KOPT-K1 (cell line): ENCODE results near the gene COPE.

ENCODE experiments used
- H3K27ac ChIP-seq: fragments of 200-600 bp; sonication (generic); 2 replicates; pipeline ENCODE4 v1.5.1; 2016; ENCODE audit warnings: antibody characterized with exemption, mild to moderate bottlenecking, low read depth, low read length; ENCODE audit not compliant: poor library complexity, severe bottlenecking
- H3K36me3 ChIP-seq: fragments of 200-600 bp; sonication (generic); 2 replicates; pipeline ENCODE4 v1.5.1; 2017; ENCODE audit warnings: antibody characterized with exemption, mild to moderate bottlenecking, low read length, moderate library complexity; ENCODE audit not compliant: insufficient read depth
- H3K9me3 ChIP-seq: fragments of 200-600 bp; sonication (generic); 2 replicates; pipeline ENCODE4 v1.5.1; 2017; ENCODE audit warnings: antibody characterized with exemption, low read length, mild to moderate bottlenecking; ENCODE audit not compliant: insufficient read depth, poor library complexity, severe bottlenecking

The COPE gene

GRCh38 chr19:18875726-18876125 lies 43.5 kb downstream of the COPE start:
- Histone ChIP-seq H3K36me3 (peaks cover 12% of the 10 kb centered on the region; the same call in 1 of the 2 replicates), H3K27ac (no peak overlapping the region), H3K9me3 (peaks cover 8% of the 10 kb centered on the region)

- Histone ChIP-seq H3K36me3 (peaks cover 35% of the 10 kb centered on the region), H3K27ac (no peak overlapping the region), H3K9me3 (peaks cover under 1% of the 10 kb centered on the region)
Measured at GRCh38 chr19:18871543-18871942, 47.6 kb downstream of the COPE start.

- H3K36me3 ChIP-seq: peaks cover 41% of the 10 kb centered on the region
- no peaks in the 10 kb centered on the region for H3K9me3 ChIP-seq
- H3K27ac ChIP-seq: no peak overlapping the region
Measured at GRCh38 chr19:18870531-18871172, 48.5 kb downstream of the COPE start.

- peaks cover 43% of the 10 kb centered on the region for H3K36me3 ChIP-seq
- H3K27ac ChIP-seq: no peak overlapping the region
- H3K9me3 ChIP-seq: no peaks in the 10 kb centered on the region
Measured at GRCh38 chr19:18869781-18870530, 49.2 kb downstream of the COPE start.

- Histone ChIP-seq H3K9me3 (no peaks in the 10 kb centered on the region), H3K36me3 (peaks cover 52% of the 10 kb centered on the region), H3K27ac (no peak overlapping the region)
Measured at GRCh38 chr19:18869023-18869618, 50.1 kb downstream of the COPE start.

- H3K36me3 ChIP-seq: peaks cover 58% of the 10 kb centered on the region
Measured at GRCh38 chr19:18868380-18869022, 50.7 kb downstream of the COPE start.

GRCh38 chr19:18867751-18868150 lies 51.4 kb downstream of the COPE start:
- Histone ChIP-seq H3K9me3 (no peaks in the 10 kb centered on the region), H3K27ac (no peak overlapping the region), H3K36me3 (peaks cover 65% of the 10 kb centered on the region)

More at GRCh38 chr19:18868380-18869022, 50.7 kb downstream of the COPE start:
- Histone ChIP-seq H3K27ac (no peak overlapping the region), H3K9me3 (no peaks in the 10 kb centered on the region)

GRCh38 chr19:18867199-18867598 lies 52.0 kb downstream of the COPE start:
- Histone ChIP-seq H3K36me3 (peaks cover 71% of the 10 kb centered on the region), H3K27ac (no peak overlapping the region), H3K9me3 (no peaks in the 10 kb centered on the region)

- H3K27ac ChIP-seq: no peak overlapping the region
- no peaks in the 10 kb centered on the region for H3K9me3 ChIP-seq
- peaks cover 75% of the 10 kb centered on the region for H3K36me3 ChIP-seq
Measured at GRCh38 chr19:18866800-18867123, 52.4 kb downstream of the COPE start.

- Histone ChIP-seq H3K36me3 (peaks cover 81% of the 10 kb centered on the region), H3K9me3 (no peaks in the 10 kb centered on the region), H3K27ac (no peak overlapping the region)
Measured at GRCh38 chr19:18865973-18866799, 53.0 kb downstream of the COPE start.

GRCh38 chr19:18865106-18865972 lies 53.8 kb downstream of the COPE start:
- no peaks in the 10 kb centered on the region for H3K9me3 ChIP-seq
- H3K36me3 ChIP-seq: peaks cover 82% of the 10 kb centered on the region
- no peak overlapping the region for H3K27ac ChIP-seq

- H3K36me3 ChIP-seq: peaks cover 97% of the 10 kb centered on the region
- no peaks in the 10 kb centered on the region for H3K9me3 ChIP-seq
- no peak overlapping the region for H3K27ac ChIP-seq
Measured at GRCh38 chr19:18863843-18864362, 55.3 kb downstream of the COPE start.

GRCh38 chr19:18862976-18863842 lies 56.0 kb downstream of the COPE start:
- Histone ChIP-seq H3K36me3 (peaks cover 100% of the 10 kb centered on the region), H3K27ac (no peak overlapping the region), H3K9me3 (no peaks in the 10 kb centered on the region)
